ENCODE data around the gene NPHP3. TPM values are rescaled to one million over a fixed set of nuclear protein-coding genes. Genes with fewer than 3 reads are reported as not detected.
A peak's percentile ranks its signal among the peaks of the same experiment; 100 is the strongest.

The NPHP3 gene
- total RNA-seq, 1 donor from 2014 or later: 22.4 TPM

GRCh38 chr3:132659000-132659364, 63.2 kb downstream of the NPHP3 start:
- Mint-ChIP-seq H3K36me3 (peaks cover 5% of the 10 kb centered on the region), H3K4me1 (ENCODE audit: unreplicated experiment) (peaks cover 11% of the 10 kb centered on the region), H3K27ac (peak overlapping the region; percentile 94), H3K9me3 (no peaks in the 10 kb centered on the region), H3K27me3 (no peaks in the 10 kb centered on the region), H3K4me3 (peak overlapping the region; percentile 97)
- no peak for DNase-seq (ENCODE audit: extremely low spot score, unreplicated experiment)
- TF ChIP-seq CTCF (conservative IDR thresholded peaks at IDR 0.05): no peak

GRCh38 chr3:132657869-132658747, 64.1 kb downstream of the NPHP3 start:
- Mint-ChIP-seq H3K27me3 (no peaks in the 10 kb centered on the region), H3K4me3 (peak overlapping the region; percentile 97), H3K4me1 (ENCODE audit: unreplicated experiment) (peaks cover 11% of the 10 kb centered on the region), H3K36me3 (no peaks in the 10 kb centered on the region), H3K9me3 (no peaks in the 10 kb centered on the region), H3K27ac (peak overlapping the region; percentile 3)
- no peak for TF ChIP-seq CTCF (conservative IDR thresholded peaks at IDR 0.05)
- DNase-seq (ENCODE audit: extremely low spot score, unreplicated experiment): no peak

- H3K4me3 Mint-ChIP-seq: no peak overlapping the region
- peaks cover 3% of the 10 kb centered on the region for H3K4me1 Mint-ChIP-seq (ENCODE audit: unreplicated experiment)
- no peak overlapping the region for H3K27ac Mint-ChIP-seq
- TF ChIP-seq CTCF (conservative IDR thresholded peaks at IDR 0.05): no peak
- no peak for DNase-seq (ENCODE audit: extremely low spot score, unreplicated experiment)
- H3K9me3 Mint-ChIP-seq: no peaks in the 10 kb centered on the region
- H3K27me3 Mint-ChIP-seq: no peaks in the 10 kb centered on the region
- no peaks in the 10 kb centered on the region for H3K36me3 Mint-ChIP-seq
Observed at GRCh38 chr3:132655471-132655870, 66.7 kb downstream of the NPHP3 start.

- no peak for DNase-seq (ENCODE audit: extremely low spot score, unreplicated experiment)
- no peaks in the 10 kb centered on the region for H3K9me3 Mint-ChIP-seq
- peaks cover 3% of the 10 kb centered on the region for H3K4me1 Mint-ChIP-seq (ENCODE audit: unreplicated experiment)
Observed at GRCh38 chr3:132654721-132655120, 67.5 kb downstream of the NPHP3 start.

GRCh38 chr3:132654190-132654589, 68.0 kb downstream of the NPHP3 start:
- Mint-ChIP-seq H3K4me1 (ENCODE audit: unreplicated experiment) (peaks cover 3% of the 10 kb centered on the region), H3K36me3 (no peaks in the 10 kb centered on the region), H3K9me3 (no peaks in the 10 kb centered on the region), H3K27ac (no peak overlapping the region), H3K27me3 (no peaks in the 10 kb centered on the region), H3K4me3 (no peak overlapping the region)
- TF ChIP-seq CTCF (conservative IDR thresholded peaks at IDR 0.05): no peak
- DNase-seq (ENCODE audit: extremely low spot score, unreplicated experiment): no peak

More at GRCh38 chr3:132654721-132655120, 67.5 kb downstream of the NPHP3 start:
- TF ChIP-seq CTCF (conservative IDR thresholded peaks at IDR 0.05): no peak
- H3K4me3 Mint-ChIP-seq: no peak overlapping the region
- no peak overlapping the region for H3K27ac Mint-ChIP-seq
- H3K27me3 Mint-ChIP-seq: no peaks in the 10 kb centered on the region
- no peaks in the 10 kb centered on the region for H3K36me3 Mint-ChIP-seq
